Esophagus (tissue), 2 donors: Measurements from ENCODE around the gene EPN2. TPM values are rescaled to one million over a fixed set of nuclear protein-coding genes. Genes with fewer than 3 reads are reported as not detected.

ENCODE experiments used
- H3K27ac ChIP-seq, 2 donors: one replicate each; pipeline ENCODE4 v1.5.1; 2013; ENCODE audit warnings: low read depth in 2 of 2, mild to moderate bottlenecking in 2 of 2, inconsistent platforms in 1 of 2, low read length in 1 of 2, moderate library complexity in 1 of 2
- H3K27me3 ChIP-seq, 2 donors: one replicate each; pipeline ENCODE4 v1.6.1; 2013; ENCODE audit warnings: low read length in 2 of 2, control low read depth in 1 of 2, mild to moderate bottlenecking in 1 of 2; ENCODE audit not compliant: insufficient read depth in 2 of 2, control insufficient read depth in 1 of 2
- H3K36me3 ChIP-seq, 2 donors: one replicate each; pipeline ENCODE4 v1.6.1; 2013; ENCODE audit warnings: low read length in 1 of 2; ENCODE audit not compliant: control insufficient read depth in 2 of 2, insufficient read depth in 2 of 2
- H3K4me1 ChIP-seq, 2 donors: one replicate each; pipeline ENCODE4 v1.6.1; 2013; ENCODE audit warnings: low read length in 1 of 2; ENCODE audit not compliant: control insufficient read depth in 2 of 2, insufficient read depth in 2 of 2
- H3K4me3 ChIP-seq, 2 donors: one replicate each; pipeline ENCODE4 v1.5.1; 2013; ENCODE audit warnings: low read length in 2 of 2, mild to moderate bottlenecking in 2 of 2, low read depth in 1 of 2, moderate library complexity in 1 of 2
- H3K9me3 ChIP-seq, 2 donors: one replicate each; pipeline ENCODE4 v1.6.1; 2013; ENCODE audit warnings: mild to moderate bottlenecking in 2 of 2, low read depth in 1 of 2, low read length in 1 of 2, moderate library complexity in 1 of 2; ENCODE audit not compliant: control insufficient read depth in 2 of 2, insufficient read depth in 1 of 2
- WGBS, 2 donors: extraction: QIAGEN DNeasy Blood & Tissue Kit; methylation state at CpG; one replicate each; pipeline ENCODE4 v1.1.7; 2013; 5-methylcytosine and 5-hydroxymethylcytosine counted together
- polyA plus RNA-seq, 2 donors: library from polyadenylated mRNA; stranded (reverse); fragments of 200-250 nt; gene quantifications; one replicate each; pipeline ENCODE4 v1.2.3, GENCODE V29; 2013
- donor health status: healthy with polysubstance abuse.
- donor health status: Bipolar disorder and iron deficiency.

EPN2 gene
- polyA plus RNA-seq, 2 donors = 27.9 to 44.7 TPM

- H3K27me3 ChIP-seq = no peaks in the 10 kb centered on the region
- WGBS, 2 donors = 76 to 80% methylated on average over 21 of the region's 21 CpGs
- peaks cover 0 to 25% of the 10 kb centered on the region in 2 donors for H3K36me3 ChIP-seq
- no peak overlapping the region for H3K27ac ChIP-seq
- no peaks in the 10 kb centered on the region for H3K9me3 ChIP-seq
- H3K4me1 ChIP-seq = peaks cover 0 to 14% of the 10 kb centered on the region in 2 donors
- no peak overlapping the region for H3K4me3 ChIP-seq
These were observed 100.0 kb downstream of the EPN2 start for GRCh38 chr17:19336938-19337711.

GRCh38 chr17:19337712-19338023, 100.5 kb downstream of the EPN2 start:
- Histone ChIP-seq H3K27me3 (no peaks in the 10 kb centered on the region), H3K27ac (peak overlapping the region in 1 of 2 donors; percentile 3)

GRCh38 chr17:19338031-19338990, 101.1 kb downstream of the EPN2 start:
- Histone ChIP-seq H3K36me3 (peaks cover 0 to 17% of the 10 kb centered on the region in 2 donors), H3K4me3 (no peak overlapping the region), H3K27ac (peak overlapping the region in 1 of 2 donors; percentile 3), H3K27me3 (no peaks in the 10 kb centered on the region), H3K4me1 (peaks cover 3 to 22% of the 10 kb centered on the region in 2 donors), H3K9me3 (no peaks in the 10 kb centered on the region)
- WGBS, 2 donors = 59 to 83% methylated on average over 7 of the region's 7 CpGs

More at GRCh38 chr17:19337712-19338023, 100.5 kb downstream of the EPN2 start:
- Histone ChIP-seq H3K9me3 (no peaks in the 10 kb centered on the region), H3K4me3 (no peak overlapping the region), H3K36me3 (peaks cover 0 to 21% of the 10 kb centered on the region in 2 donors), H3K4me1 (peaks cover 3 to 20% of the 10 kb centered on the region in 2 donors)
- 50 to 67% methylated on average over 2 of the region's 2 CpGs for WGBS, 2 donors

- Histone ChIP-seq H3K4me1 (peaks cover 3 to 28% of the 10 kb centered on the region in 2 donors), H3K36me3 (peaks cover 0 to 7% of the 10 kb centered on the region in 2 donors), H3K27me3 (no peaks in the 10 kb centered on the region), H3K27ac (no peak overlapping the region), H3K9me3 (no peaks in the 10 kb centered on the region), H3K4me3 (no peak overlapping the region)
- 71 to 75% methylated on average over 2 of the region's 2 CpGs for WGBS, 2 donors
These were observed 102.2 kb downstream of the EPN2 start for GRCh38 chr17:19339341-19339815.

GRCh38 chr17:19341211-19341631, 104.1 kb downstream of the EPN2 start:
- Histone ChIP-seq H3K27me3 (no peaks in the 10 kb centered on the region), H3K9me3 (no peaks in the 10 kb centered on the region), H3K4me3 (no peak overlapping the region), H3K36me3 (peaks cover 0 to 2% of the 10 kb centered on the region in 2 donors), H3K27ac (no peak overlapping the region), H3K4me1 (peaks cover 3 to 37% of the 10 kb centered on the region in 2 donors)
- WGBS, 2 donors = 65 to 70% methylated on average over 6 to 7 of the region's 7 CpGs

GRCh38 chr17:19341641-19342610, 104.8 kb downstream of the EPN2 start:
- no peak overlapping the region for H3K4me3 ChIP-seq
- peaks cover 5 to 43% of the 10 kb centered on the region in 2 donors for H3K4me1 ChIP-seq
- no peaks in the 10 kb centered on the region for H3K9me3 ChIP-seq
- no peaks in the 10 kb centered on the region for H3K36me3 ChIP-seq
- H3K27me3 ChIP-seq = no peaks in the 10 kb centered on the region
- WGBS, 2 donors = 53 to 62% methylated on average over 20 of the region's 20 CpGs
- H3K27ac ChIP-seq = peak overlapping the region in 1 of 2 donors; percentile 34

- WGBS, 2 donors = 54 to 69% methylated on average over 7 of the region's 7 CpGs
- no peak overlapping the region for H3K4me3 ChIP-seq
- H3K9me3 ChIP-seq = no peaks in the 10 kb centered on the region
- H3K4me1 ChIP-seq = peaks cover 8 to 45% of the 10 kb centered on the region in 2 donors
- H3K27me3 ChIP-seq = no peaks in the 10 kb centered on the region
- H3K27ac ChIP-seq = peak overlapping the region in 1 of 2 donors; percentile 34
- H3K36me3 ChIP-seq = no peaks in the 10 kb centered on the region
These were observed 105.6 kb downstream of the EPN2 start for GRCh38 chr17:19342611-19343255.

- H3K4me3 ChIP-seq = no peak overlapping the region
- peaks cover 11 to 49% of the 10 kb centered on the region in 2 donors for H3K4me1 ChIP-seq
- no peaks in the 10 kb centered on the region for H3K36me3 ChIP-seq
- WGBS, 2 donors = 86 to 87% methylated on average over 7 of the region's 7 CpGs
- H3K27me3 ChIP-seq = no peaks in the 10 kb centered on the region
- H3K27ac ChIP-seq = no peak overlapping the region
- no peaks in the 10 kb centered on the region for H3K9me3 ChIP-seq
These were observed 106.1 kb downstream of the EPN2 start for GRCh38 chr17:19343256-19343630.
